Mammary epithelial cell (primary cell): ENCODE results near the gene ZNF333.
"Not testable (repeated sequence)": the region's sequence is repeated elsewhere in the genome, so short reads cannot be mapped to it uniquely, and the experiment has no call there.

Experiments used
- EZH2 ChIP-seq: IDR thresholded peaks from 2 replicates; pipeline ENCODE4 v1.6.1; 2012; ENCODE audit warnings: low read length, inconsistent platforms, borderline replicate concordance
- TF ChIP-seq, protein P1 (sequence below), 2 donors: IDR thresholded peaks in 1 of 2; conservative IDR thresholded peaks in 1 of 2; 2 replicates each; pipeline ENCODE4 v1.5.1; 2011 to 2012; ENCODE audit warnings: inconsistent platforms in 2 of 2, low read length in 2 of 2, mild to moderate bottlenecking in 2 of 2, control low read depth in 1 of 2, low read depth in 1 of 2; ENCODE audit not compliant: insufficient read depth in 1 of 2; ENCODE audit errors: extremely low read depth in 1 of 2

DNA sequence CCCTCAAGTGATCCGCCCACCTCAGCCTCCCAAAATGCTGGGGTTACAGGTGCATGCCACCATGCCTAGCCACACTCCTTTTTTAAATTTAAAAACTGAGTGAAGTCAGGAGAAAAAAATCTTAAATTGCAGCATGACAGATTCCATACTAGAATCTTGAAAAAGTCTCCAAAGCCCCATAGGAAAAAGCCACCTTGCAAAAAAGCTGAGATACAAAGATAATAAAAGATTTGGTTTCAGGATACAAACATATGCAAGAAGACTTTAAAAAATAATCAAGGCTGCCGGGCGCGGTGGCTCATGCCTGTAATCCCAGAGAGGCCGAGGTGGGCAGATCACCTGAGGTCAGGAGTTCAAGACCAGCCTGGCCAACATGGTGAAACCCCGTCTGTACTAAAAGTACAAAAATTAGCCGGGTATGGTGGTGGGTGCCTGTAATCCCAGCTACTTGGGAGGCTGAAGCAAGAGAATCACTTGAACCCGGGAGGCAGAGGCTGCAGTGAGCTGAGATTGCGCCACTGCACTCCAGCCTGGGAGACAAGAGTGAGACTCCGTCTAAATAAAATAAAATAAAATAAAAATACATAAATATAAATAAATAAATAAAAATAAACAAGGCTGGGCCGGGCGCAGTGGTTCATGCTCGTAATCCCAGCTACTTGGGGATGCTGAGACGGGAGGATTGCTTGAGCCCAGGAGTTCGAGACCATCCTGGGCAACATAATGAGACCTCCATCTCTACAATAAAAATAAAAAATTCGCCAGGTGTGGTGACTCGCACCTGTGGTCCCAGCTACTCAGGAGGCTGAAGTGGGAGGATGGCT is 92.1 kb downstream of the ZNF333 start:
- TF ChIP-seq, protein P1, sequence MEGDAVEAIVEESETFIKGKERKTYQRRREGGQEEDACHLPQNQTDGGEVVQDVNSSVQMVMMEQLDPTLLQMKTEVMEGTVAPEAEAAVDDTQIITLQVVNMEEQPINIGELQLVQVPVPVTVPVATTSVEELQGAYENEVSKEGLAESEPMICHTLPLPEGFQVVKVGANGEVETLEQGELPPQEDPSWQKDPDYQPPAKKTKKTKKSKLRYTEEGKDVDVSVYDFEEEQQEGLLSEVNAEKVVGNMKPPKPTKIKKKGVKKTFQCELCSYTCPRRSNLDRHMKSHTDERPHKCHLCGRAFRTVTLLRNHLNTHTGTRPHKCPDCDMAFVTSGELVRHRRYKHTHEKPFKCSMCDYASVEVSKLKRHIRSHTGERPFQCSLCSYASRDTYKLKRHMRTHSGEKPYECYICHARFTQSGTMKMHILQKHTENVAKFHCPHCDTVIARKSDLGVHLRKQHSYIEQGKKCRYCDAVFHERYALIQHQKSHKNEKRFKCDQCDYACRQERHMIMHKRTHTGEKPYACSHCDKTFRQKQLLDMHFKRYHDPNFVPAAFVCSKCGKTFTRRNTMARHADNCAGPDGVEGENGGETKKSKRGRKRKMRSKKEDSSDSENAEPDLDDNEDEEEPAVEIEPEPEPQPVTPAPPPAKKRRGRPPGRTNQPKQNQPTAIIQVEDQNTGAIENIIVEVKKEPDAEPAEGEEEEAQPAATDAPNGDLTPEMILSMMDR (conservative IDR thresholded peaks at IDR 0.05 in 1 of 2, IDR thresholded peaks at IDR 0.05 in 1 of 2; ENCODE audit: extremely low read depth in 1 of 2, insufficient read depth in 1 of 2, low read depth in 1 of 2, low read length in 2 of 2): not testable (repeated sequence)
- not testable (repeated sequence) for TF ChIP-seq EZH2
